GM21825 (cell line): ENCODE data around the gene CARMIL1.

ENCODE experiments used
- ATAC-seq: cut with Tn5 transposase; IDR thresholded peaks from one replicate; pipeline ENCODE4 v1.9.1; 2021; ENCODE audit warnings: mild to moderate bottlenecking, moderate library complexity; ENCODE audit not compliant: unreplicated experiment

Gene CARMIL1

GRCh38 chr6:25639653-25640052 is 360.5 kb downstream of the CARMIL1 start:
- no peak for ATAC-seq

GRCh38 chr6:25640446-25640845 is 361.3 kb downstream of the CARMIL1 start:
- no peak for ATAC-seq

GRCh38 chr6:25640891-25641290 is 361.7 kb downstream of the CARMIL1 start:
- no peak for ATAC-seq

DNA sequence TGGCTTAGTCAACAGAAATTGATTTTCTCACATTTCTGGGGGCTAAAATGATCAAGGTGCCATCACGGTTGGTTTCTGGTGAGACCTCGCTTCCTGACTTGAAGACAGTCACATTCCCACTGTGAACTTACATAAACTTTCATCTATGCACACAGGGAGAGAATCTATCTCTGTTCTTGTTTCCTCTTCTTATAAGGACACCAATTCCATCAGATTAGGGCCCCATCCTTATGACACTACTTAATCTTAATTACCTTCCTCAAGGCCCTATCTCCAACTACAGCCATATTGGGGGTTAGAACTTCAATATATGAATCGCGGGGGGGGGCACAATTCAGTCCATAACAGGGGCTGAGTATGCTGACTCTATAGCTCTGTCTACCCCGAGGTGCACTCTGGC is 362.2 kb downstream of the CARMIL1 start:
- ATAC-seq, result no peak

DNA sequence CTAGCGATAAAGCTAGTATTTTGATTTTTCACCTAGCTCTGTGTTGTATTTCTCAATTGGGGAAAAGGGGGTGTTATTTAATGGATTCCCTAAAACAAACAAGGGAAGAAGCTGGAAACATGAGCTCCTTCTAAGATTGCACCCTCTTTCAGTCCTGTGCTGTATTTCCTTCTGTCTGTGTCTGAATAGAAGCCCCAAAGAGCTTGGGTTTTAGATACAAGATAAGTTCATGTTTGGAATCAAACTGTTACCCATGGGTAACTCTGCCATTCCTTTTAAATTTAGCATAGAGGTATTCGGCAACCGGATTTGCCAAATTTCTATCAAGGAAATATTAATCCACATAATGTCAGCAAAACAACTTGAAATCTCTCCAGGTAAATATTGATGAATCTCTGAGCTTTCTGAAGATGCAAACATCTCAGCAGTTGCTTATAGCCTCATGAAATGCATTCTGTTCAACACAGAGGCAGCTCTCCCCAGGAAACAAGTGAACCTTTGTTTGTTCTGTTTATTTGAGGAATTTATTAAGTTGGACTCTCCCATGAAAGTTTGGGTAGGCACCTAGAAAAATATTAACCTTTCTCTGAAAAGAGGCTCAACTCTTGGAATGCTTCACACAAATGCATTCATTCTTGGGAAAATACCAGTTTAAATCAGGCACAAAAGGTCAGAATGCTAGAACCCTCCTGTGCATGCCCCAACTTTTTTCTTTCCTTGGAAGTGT is 362.9 kb downstream of the CARMIL1 start:
- no peak for ATAC-seq

- ATAC-seq, result no peak
Measured at GRCh38 chr6:25642667-25643328, 363.6 kb downstream of the CARMIL1 start.

DNA sequence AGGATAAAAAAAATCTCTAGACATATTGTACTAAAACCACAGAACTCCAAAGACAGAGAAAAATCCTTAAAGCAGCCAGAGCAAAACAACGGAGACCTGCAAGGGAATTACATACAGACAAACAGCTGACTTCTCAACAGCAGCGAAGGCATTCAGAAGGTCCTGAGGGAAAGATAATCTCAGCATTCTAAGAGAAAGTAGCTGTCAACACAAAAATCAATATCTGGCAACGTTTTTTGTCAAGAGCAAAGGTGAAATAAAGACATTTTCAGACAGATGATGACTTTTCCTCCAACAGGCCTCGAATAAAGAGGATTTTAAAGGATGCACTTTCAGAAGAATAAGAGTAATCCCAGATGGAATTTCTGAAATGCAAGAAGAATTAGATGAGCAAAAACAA is 366.7 kb downstream of the CARMIL1 start:
- ATAC-seq, result no peak

DNA sequence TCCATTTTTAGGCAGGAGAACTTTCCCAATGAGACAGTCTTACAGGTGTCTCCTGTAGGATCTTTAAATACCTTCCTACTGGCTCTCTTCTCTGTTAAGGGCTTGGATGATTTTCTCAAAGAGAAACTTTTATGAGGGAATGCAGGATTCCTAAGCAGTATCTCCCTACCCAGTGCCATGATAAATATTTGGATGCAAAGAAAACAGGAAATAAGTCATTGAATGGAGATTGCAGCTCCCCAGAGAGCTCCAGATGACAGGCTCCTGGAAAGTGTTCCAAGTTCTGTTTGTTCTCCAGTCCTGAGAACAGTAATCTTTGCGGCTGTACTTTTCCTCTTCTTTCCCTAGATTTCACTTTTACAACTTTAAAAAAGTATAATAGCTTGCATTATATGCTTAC is 370.4 kb downstream of the CARMIL1 start:
- no peak for ATAC-seq

DNA sequence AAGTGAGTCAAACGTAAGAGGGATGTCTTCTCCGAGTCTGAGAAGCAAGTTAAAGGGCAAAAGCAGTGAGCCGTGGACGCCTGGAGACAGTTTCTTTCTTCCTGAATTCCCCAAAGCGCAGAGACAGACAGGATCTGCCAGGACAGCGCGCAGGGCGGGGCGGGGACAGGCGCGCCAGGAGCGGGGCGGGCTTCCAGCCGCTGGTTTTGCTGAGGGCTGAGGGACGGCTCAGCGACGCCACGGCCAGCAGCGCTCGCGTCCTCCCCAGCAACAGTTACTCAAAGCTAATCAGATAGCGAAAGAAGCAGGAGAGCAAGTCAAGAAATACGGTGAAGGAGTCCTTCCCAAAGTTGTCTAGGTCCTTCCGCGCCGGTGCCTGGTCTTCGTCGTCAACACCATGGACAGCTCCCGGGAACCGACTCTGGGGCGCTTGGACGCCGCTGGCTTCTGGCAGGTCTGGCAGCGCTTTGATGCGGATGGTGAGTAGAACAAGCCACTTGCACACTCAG is 372.9 kb downstream of the CARMIL1 start, which contains the start of gene SCGN:
TSS of gene SCGN (plus strand) at position 209 of the 509 bp plus-strand sequence. CDS start at position 398, 189 bp downstream.
- no peak for ATAC-seq

- no peak for ATAC-seq
Measured at GRCh38 chr6:25655723-25656122, 376.5 kb downstream of the CARMIL1 start.

DNA sequence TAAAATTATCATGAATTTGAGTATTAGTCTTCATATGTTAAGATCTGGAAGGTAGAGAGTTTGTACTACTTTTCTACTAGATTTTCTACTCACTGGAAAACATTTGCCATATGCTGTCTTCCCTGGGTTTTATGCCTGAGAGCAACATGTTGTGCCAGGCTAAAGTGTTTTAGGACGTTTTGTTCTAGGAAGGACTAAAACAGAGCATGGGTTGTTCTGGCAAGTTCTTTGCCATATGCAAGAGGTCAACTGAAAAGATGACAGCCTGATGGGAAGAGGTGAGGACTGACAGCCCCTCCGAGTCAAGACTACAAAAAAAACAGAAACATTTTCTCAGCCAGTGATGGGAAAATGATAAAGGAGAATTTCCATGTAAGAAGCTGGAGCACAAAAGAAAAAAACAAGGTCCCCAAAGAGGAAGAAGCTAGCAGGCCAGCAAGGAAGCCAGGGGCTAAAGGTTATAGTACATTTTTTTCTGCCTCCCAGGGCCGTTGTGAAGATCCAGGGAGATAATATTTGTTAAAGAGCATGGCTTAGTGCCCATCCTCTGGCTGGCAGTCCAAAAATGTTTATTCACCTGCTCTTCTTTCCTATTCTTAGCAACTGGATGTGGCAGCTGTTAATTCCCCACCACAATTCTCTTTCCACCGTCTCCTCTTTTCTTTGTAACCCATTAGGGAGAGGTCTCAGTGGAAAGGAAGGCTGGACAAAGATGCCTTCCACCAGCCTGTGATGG is 380.6 kb downstream of the CARMIL1 start:
- ATAC-seq, result no peak

GRCh38 chr6:25660512-25660911 is 381.3 kb downstream of the CARMIL1 start:
- no peak for ATAC-seq

GRCh38 chr6:25661129-25661779 is 382.1 kb downstream of the CARMIL1 start:
- ATAC-seq, result no peak

DNA sequence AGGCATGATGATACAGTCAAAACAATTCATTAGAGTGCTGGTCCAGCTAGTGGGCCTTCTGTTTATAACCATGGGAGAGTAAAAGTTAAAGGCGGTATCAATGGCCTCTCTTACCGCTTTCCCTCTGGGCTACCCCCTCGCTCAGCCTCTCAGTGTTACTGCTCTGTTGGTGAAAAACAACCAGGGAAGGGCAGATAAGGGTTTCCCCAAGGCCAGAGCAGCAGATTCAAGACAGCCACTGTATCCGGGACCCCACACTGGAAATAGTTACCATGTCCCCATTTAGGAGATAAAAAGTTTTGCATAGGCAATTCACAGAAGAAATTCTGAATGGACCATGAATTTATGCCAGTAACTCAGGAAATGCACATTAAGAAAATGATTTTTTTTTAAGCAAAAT is 386.3 kb downstream of the CARMIL1 start:
- no peak for ATAC-seq

- no peak for ATAC-seq
Measured at GRCh38 chr6:25669413-25669812, 390.2 kb downstream of the CARMIL1 start.
